ENCODE data around the gene PCBD2. TPM values are rescaled to one million over a fixed set of nuclear protein-coding genes. Genes with fewer than 3 reads are reported as not detected.
"Not testable (repeated sequence)": the region's sequence is repeated elsewhere in the genome, so short reads cannot be mapped to it uniquely, and the experiment has no call there.

The PCBD2 gene
- total RNA-seq, 4 donors from 2014 or later = 1.8 to 15.1 (median 8.2) TPM

DNA sequence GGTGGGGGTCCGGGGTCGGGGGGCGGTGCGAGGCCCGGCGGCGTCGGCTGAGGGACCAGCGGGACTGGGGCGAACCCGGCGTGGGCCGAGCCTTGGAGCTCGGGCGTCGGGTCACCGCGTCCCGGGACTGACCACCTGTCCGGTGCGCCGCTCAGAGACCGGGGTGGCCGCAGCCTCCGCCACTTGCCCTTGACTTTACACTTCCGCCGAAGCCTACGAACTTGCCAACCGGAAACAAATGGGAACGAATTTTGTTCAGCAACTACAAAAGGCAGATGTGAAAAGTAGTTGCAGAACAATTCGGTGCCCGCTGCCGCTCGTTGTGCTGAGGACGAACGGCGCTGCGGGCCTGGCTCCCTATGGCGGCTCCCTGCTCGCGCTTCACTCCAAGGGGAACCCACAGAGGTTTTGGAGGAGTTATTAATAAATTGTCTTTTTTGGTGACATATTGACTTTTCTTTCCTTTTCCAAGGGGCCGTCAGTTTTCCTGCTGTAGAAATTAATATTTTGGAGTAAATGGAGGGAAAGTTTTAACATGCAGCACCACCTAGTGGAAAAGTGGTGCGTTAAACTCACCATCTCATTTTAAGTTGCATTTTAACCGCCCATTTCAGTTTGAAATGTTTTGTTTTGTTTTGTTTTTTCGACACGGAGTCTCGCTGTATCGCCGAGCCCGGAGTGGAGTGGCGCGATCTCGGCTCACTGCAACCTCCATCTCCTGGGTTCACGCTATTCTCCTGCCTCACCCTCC lies 490 bp downstream of the PCBD2 start:
- Histone ChIP-seq H3K9me3 (no peaks in the 10 kb centered on the region), H3K4me1 (no peaks in the 10 kb centered on the region), H3K27ac (peak overlapping the region; percentile 95 to 100), H3K36me3 (no peaks in the 10 kb centered on the region), H3K4me3 (peak overlapping the region; percentile 49 to 96), H3K27me3 (no peaks in the 10 kb centered on the region)
- DNase-seq = peak; percentile 18 to 49
- intact Hi-C loops (cut with DNase I; ENCODE audit: low total_unique reads) = no loop called here
- TF ChIP-seq POLR2A (IDR thresholded peaks at IDR 0.05) = no peak
- TF ChIP-seq, protein P1, sequence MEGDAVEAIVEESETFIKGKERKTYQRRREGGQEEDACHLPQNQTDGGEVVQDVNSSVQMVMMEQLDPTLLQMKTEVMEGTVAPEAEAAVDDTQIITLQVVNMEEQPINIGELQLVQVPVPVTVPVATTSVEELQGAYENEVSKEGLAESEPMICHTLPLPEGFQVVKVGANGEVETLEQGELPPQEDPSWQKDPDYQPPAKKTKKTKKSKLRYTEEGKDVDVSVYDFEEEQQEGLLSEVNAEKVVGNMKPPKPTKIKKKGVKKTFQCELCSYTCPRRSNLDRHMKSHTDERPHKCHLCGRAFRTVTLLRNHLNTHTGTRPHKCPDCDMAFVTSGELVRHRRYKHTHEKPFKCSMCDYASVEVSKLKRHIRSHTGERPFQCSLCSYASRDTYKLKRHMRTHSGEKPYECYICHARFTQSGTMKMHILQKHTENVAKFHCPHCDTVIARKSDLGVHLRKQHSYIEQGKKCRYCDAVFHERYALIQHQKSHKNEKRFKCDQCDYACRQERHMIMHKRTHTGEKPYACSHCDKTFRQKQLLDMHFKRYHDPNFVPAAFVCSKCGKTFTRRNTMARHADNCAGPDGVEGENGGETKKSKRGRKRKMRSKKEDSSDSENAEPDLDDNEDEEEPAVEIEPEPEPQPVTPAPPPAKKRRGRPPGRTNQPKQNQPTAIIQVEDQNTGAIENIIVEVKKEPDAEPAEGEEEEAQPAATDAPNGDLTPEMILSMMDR (IDR thresholded peaks at IDR 0.05) = peak; percentile 69 to 74 (median 72)

DNA sequence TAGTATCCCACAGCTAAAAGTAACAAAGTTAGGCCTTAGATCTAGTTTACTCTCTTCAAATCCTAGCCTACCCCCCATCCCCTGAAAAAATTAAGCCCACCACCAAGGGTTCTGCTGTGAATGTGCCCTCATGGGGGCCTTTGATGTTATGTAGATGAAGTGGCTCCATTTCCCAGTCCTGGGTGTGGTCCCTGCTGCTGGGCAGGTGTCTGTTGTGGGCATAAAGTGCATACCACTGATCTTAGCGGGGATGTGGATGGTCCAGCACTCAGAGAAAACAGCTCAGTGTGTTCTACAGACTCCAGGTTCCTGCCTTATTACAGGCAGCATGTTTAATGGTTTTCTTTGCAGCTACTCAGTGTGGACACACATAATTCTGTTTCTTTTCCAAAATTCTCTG lies 1.9 kb downstream of the PCBD2 start:
- H3K4me3 ChIP-seq = no peak overlapping the region
- intact Hi-C loops (cut with DNase I; ENCODE audit: low total_unique reads) = no loop called here
- no peaks in the 10 kb centered on the region for H3K9me3 ChIP-seq
- no peaks in the 10 kb centered on the region for H3K27me3 ChIP-seq
- TF ChIP-seq, protein P1 (IDR thresholded peaks at IDR 0.05) = no peak
- no peak for TF ChIP-seq POLR2A (IDR thresholded peaks at IDR 0.05)
- no peak for DNase-seq
- H3K36me3 ChIP-seq = no peaks in the 10 kb centered on the region
- H3K27ac ChIP-seq = no peak overlapping the region
- H3K4me1 ChIP-seq = no peaks in the 10 kb centered on the region

GRCh38 chr5:134910752-134911151 lies 5.8 kb downstream of the PCBD2 start:
- intact Hi-C loops (cut with DNase I; ENCODE audit: low total_unique reads); H3K27me3 ChIP-seq; H3K9me3 ChIP-seq; H3K36me3 ChIP-seq; H3K4me3 ChIP-seq; H3K4me1 ChIP-seq; DNase-seq; H3K27ac ChIP-seq: not testable (repeated sequence)

- intact Hi-C loops (cut with DNase I; ENCODE audit: low total_unique reads) = no loop called here
- Histone ChIP-seq H3K4me3 (no peak overlapping the region), H3K9me3 (no peaks in the 10 kb centered on the region), H3K4me1 (no peaks in the 10 kb centered on the region), H3K36me3 (no peaks in the 10 kb centered on the region), H3K27ac (no peak overlapping the region), H3K27me3 (no peaks in the 10 kb centered on the region)
- DNase-seq = no peak
- TF ChIP-seq, protein P1 (IDR thresholded peaks at IDR 0.05) = no peak
- TF ChIP-seq POLR2A (IDR thresholded peaks at IDR 0.05) = no peak
Measured at GRCh38 chr5:134911285-134912206, 6.6 kb downstream of the PCBD2 start.

DNA sequence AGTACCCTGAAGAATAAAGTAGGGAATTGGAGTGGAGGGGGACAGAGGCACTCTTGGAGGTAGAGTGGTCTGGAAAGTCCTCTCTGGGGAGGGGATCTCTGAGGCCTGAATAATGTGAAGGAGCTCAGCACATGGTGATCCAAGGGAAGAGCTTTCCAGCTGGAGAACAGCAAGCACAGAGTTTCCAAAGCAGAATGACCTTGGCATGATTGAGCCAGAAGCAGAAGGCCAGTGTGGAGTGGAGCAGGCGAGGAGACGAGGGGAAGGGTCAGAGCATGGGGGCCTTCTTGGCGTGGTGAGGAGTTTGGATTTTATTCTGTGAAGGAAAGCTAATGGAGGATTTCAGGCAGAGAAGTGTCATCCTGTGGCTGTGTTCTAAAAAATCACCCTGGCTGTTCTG lies 8.3 kb downstream of the PCBD2 start:
- H3K27me3 ChIP-seq = no peaks in the 10 kb centered on the region
- no peak overlapping the region for H3K27ac ChIP-seq
- no peaks in the 10 kb centered on the region for H3K9me3 ChIP-seq
- intact Hi-C loops (cut with DNase I; ENCODE audit: low total_unique reads) = no loop called here
- no peaks in the 10 kb centered on the region for H3K36me3 ChIP-seq
- no peak for DNase-seq
- TF ChIP-seq POLR2A (IDR thresholded peaks at IDR 0.05) = no peak
- TF ChIP-seq, protein P1 (IDR thresholded peaks at IDR 0.05) = no peak
- H3K4me3 ChIP-seq = no peak overlapping the region
- no peaks in the 10 kb centered on the region for H3K4me1 ChIP-seq
